ENCODE results near the gene SRGAP2B. TPM values are rescaled to one million over a fixed set of nuclear protein-coding genes. Genes with fewer than 3 reads are reported as not detected.
A peak's percentile ranks its signal among the peaks of the same experiment; 100 is the strongest.
"Not testable (repeated sequence)": the region's sequence is repeated elsewhere in the genome, so short reads cannot be mapped to it uniquely, and the experiment has no call there.

The SRGAP2B gene
- total RNA-seq, 1 donor from 2014 or later, result 9.9 TPM

DNA sequence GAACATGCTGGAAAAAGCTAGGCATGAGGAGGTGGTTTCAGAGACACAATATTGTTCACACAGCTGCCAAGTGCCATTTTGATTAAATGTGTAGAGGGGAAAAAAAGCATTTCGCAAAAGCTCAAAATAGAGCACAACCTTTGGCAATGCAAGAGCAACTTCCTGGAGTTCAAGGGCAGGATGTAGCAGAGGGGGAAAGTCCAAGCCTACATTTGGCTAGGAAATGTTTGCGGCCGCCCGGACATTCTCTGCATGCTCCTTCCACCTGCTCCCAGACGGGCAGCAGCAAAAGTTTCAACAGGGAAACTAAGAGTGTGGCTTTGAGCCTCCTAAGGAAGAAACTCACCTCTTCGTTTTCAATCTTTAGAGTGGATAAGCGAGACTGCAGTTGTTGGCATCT, 202.1 kb downstream of the SRGAP2B start:
- ATAC-seq (ENCODE audit: poor library complexity), result peak; percentile 4
- intact Hi-C loops (cut with DNase I); DNase-seq: not testable (repeated sequence)

- ATAC-seq (ENCODE audit: poor library complexity); intact Hi-C loops (cut with DNase I); DNase-seq: not testable (repeated sequence)
These were observed 205.5 kb downstream of the SRGAP2B start for GRCh38 chr1:144889450-144890115.

DNA sequence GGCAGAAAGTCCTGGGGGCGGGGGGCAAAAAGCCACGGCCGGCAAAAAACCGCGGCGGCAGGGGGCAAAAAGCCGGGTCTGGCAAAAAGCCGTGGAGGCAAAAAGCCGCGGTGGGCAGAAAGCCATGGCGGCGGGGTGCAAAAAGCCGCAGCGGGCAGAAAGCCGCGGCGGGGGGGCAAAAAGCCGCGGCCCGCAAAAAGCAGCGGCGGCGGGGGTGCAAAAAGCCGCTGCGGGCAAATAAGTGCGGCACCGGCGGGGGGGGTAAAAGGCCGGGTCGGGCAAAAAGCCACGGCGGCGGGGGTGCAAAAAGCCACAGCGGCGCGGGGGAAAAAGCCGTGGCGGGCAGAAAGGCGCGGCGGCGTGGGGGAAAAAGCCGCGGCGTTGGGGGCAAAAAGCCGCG, 212.1 kb downstream of the SRGAP2B start:
- ATAC-seq (ENCODE audit: poor library complexity); intact Hi-C loops (cut with DNase I): not testable (repeated sequence)
- DNase-seq, result peak; percentile 38

GRCh38 chr1:144882343-144882742, 212.8 kb downstream of the SRGAP2B start:
- not testable (repeated sequence) for DNase-seq; ATAC-seq (ENCODE audit: poor library complexity)

DNA sequence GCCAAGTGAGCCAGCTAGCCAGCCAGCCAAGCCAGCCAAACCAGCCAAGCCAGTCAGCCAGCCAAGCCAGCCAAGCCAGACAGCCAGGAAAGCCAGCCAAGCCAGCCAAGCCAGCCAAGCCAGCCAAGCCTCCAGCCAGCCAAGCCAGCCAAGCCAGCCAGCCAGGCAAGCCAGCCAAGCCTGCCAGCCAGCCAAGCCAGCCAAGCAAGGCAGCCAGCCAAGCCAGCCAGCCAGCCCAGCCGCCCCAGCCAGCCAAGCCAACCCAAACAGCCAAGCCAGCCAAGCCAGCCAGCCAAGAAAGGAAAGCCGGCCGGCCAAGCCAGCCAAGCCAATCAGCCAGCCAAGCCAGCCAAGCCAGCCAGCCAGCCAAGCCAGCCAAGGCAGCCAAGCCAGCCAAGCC, 236.5 kb downstream of the SRGAP2B start:
- intact Hi-C loops (cut with DNase I); ATAC-seq (ENCODE audit: poor library complexity): not testable (repeated sequence)
- DNase-seq, result peak; percentile 12

More at GRCh38 chr1:144882343-144882742, 212.8 kb downstream of the SRGAP2B start:
- intact Hi-C loops (cut with DNase I), result not testable (repeated sequence)

Other genes with a start within 250 kb of the SRGAP2B start
- gene FAM72D, start 646 bp upstream of the SRGAP2B start, total RNA-seq, result 0.32 TPM
- not detected for gene PPIAL4D, start 146.8 kb upstream of the SRGAP2B start, total RNA-seq

All from Right ventricle myocardium superior (tissue), 1 donor.